CD4-positive, alpha-beta T cell (primary cell): ENCODE measurements around the gene DNAAF5. TPM values are rescaled to one million over a fixed set of nuclear protein-coding genes. Genes with fewer than 3 reads are reported as not detected.
"Not testable (repeated sequence)": the region's sequence is repeated elsewhere in the genome, so short reads cannot be mapped to it uniquely, and the experiment has no call there.

Experiments
- ATAC-seq: fragments of 200-7000 bp; cut with Tn5 transposase; one replicate; pipeline ENCODE4 v1.10.0; 2022; ENCODE audit warnings: mild to moderate bottlenecking; ENCODE audit not compliant: poor library complexity
- CTCF ChIA-PET: fragments of 350-600 bp; sonication (Branson Sonifier 250); formaldehyde crosslinking; loops from one replicate; lab custom pipeline; 2021; ENCODE audit warnings: antibody characterized with exemption, inconsistent platforms; lab: Charles Lee
- POLR2A ChIA-PET: fragments of 350-600 bp; sonication (Branson Sonifier 250); formaldehyde crosslinking; loops from one replicate; lab custom pipeline; 2021; ENCODE audit warnings: antibody characterized with exemption, inconsistent platforms; lab: Charles Lee
- DNase-seq, 14 experiments: peaks; one replicate each; pipeline ENCODE4 v3.0.0-alpha.2; 2013 to 2020; ENCODE audit warnings: mixed read lengths in 2 of 14
- H3K27ac ChIP-seq, 2 donors: one replicate each; pipeline versions ENCODE4 v1.5.1 to v1.7.0; 2013; ENCODE audit warnings: low read length in 2 of 2, low read depth in 1 of 2, mild to moderate bottlenecking in 1 of 2
- H3K27me3 ChIP-seq, 2 experiments: 1 replicate in 1 of 2; 2 replicates in 1 of 2; pipeline versions ENCODE4 v1.6.1 to v1.7.0; 2013; ENCODE audit warnings: low read length in 2 of 2, control low read depth in 1 of 2, mild to moderate bottlenecking in 1 of 2, moderate library complexity in 1 of 2; ENCODE audit not compliant: insufficient read depth in 2 of 2, control insufficient read depth in 1 of 2
- H3K36me3 ChIP-seq: one replicate; pipeline ENCODE4 v1.6.1; 2013; ENCODE audit warnings: low read length, control low read depth; ENCODE audit not compliant: insufficient read depth
- H3K4me1 ChIP-seq: one replicate; pipeline ENCODE4 v1.6.1; 2013; ENCODE audit warnings: low read length, control low read depth; ENCODE audit not compliant: insufficient read depth
- H3K4me3 ChIP-seq: one replicate; pipeline ENCODE4 v1.5.1; 2013; ENCODE audit warnings: mild to moderate bottlenecking, low read length, moderate library complexity
- H3K9me3 ChIP-seq, 2 experiments: 1 replicate in 1 of 2; 2 replicates in 1 of 2; pipeline versions ENCODE4 v1.6.1 to v1.7.0; 2013; ENCODE audit warnings: low read length in 2 of 2, mild to moderate bottlenecking in 2 of 2, control low read depth in 1 of 2, moderate library complexity in 1 of 2; ENCODE audit not compliant: control insufficient read depth in 1 of 2, insufficient read depth in 1 of 2
- H3K27ac Mint-ChIP-seq: one replicate; pipeline ENCODE4 v1.8.0; 2020; ENCODE audit warnings: mixed read lengths
- H3K27me3 Mint-ChIP-seq: one replicate; pipeline ENCODE4 v1.8.0; 2021; ENCODE audit warnings: mixed read lengths
- H3K36me3 Mint-ChIP-seq: one replicate; pipeline ENCODE4 v1.8.0; 2021; ENCODE audit warnings: low read depth, mixed read lengths
- H3K4me1 Mint-ChIP-seq: one replicate; pipeline ENCODE4 v1.8.0; 2021; ENCODE audit warnings: low read depth, mixed read lengths
- H3K4me3 Mint-ChIP-seq: one replicate; pipeline ENCODE4 v1.8.0; 2020; ENCODE audit warnings: mild to moderate bottlenecking, mixed read lengths
- H3K9me3 Mint-ChIP-seq: one replicate; pipeline ENCODE4 v1.8.0; 2020; ENCODE audit warnings: mixed read lengths
- CTCF ChIP-seq: fragments of 200-600 bp; IDR thresholded peaks from one replicate; pipeline ENCODE4 v1.8.0; 2022; ENCODE audit warnings: antibody characterized with exemption, mild to moderate bottlenecking
- intact Hi-C, 2 experiments: fragments of 100-400 bp; cut with DNase I in 1 of 2; cut with micrococcal nuclease in 1 of 2; formaldehyde crosslinking; loops; one replicate each; pipeline versions ENCODE4 v1.15.1 to v1.9.0; 2023 to 2025; cut with DNase I, micrococcal nuclease
- total RNA-seq, 174 experiments: library from RNA in 2 of 174; stranded (reverse) in 2 of 174; gene quantifications; one replicate each; pipeline ENCODE4 v1.2.3 and lab custom pipeline; 2021 to 2026

The DNAAF5 gene
- total RNA-seq, 2 experiments from 2014 or later: 4.8 to 6.1 TPM

- ChIA-PET POLR2A (no interaction called here), CTCF (no interaction called here)
- Histone ChIP-seq H3K27me3 (no peaks in the 10 kb centered on the region), H3K4me3 (no peak overlapping the region), H3K27ac (no peak overlapping the region), H3K36me3 (no peaks in the 10 kb centered on the region), H3K4me1 (no peaks in the 10 kb centered on the region), H3K9me3 (peaks cover 0 to 5% of the 10 kb centered on the region in 2 experiments)
- ATAC-seq (no peak), DNase-seq (no peak)
- Mint-ChIP-seq H3K4me3 (no peak overlapping the region), H3K4me1 (no peaks in the 10 kb centered on the region), H3K27me3 (no peaks in the 10 kb centered on the region), H3K36me3 (no peaks in the 10 kb centered on the region), H3K9me3 (no peaks in the 10 kb centered on the region), H3K27ac (no peak overlapping the region)
- intact Hi-C loops: no loop called here
- no peak for TF ChIP-seq CTCF
Observed at GRCh38 chr7:800692-801091, 74.2 kb downstream of the DNAAF5 start.

- H3K4me1 ChIP-seq, H3K36me3 ChIP-seq, H3K9me3 Mint-ChIP-seq, H3K4me3 Mint-ChIP-seq, H3K36me3 Mint-ChIP-seq, CTCF ChIA-PET, ATAC-seq, intact Hi-C loops, POLR2A ChIA-PET, DNase-seq, H3K9me3 ChIP-seq, H3K4me1 Mint-ChIP-seq, H3K27ac ChIP-seq, H3K4me3 ChIP-seq, H3K27me3 Mint-ChIP-seq, H3K27me3 ChIP-seq, H3K27ac Mint-ChIP-seq: not testable (repeated sequence)
Observed at GRCh38 chr7:801351-801750, 74.9 kb downstream of the DNAAF5 start.

GRCh38 chr7:801940-802381, 75.5 kb downstream of the DNAAF5 start:
- POLR2A ChIA-PET: no interaction called here
- Mint-ChIP-seq H3K36me3 (no peaks in the 10 kb centered on the region), H3K27me3 (no peaks in the 10 kb centered on the region), H3K9me3 (no peaks in the 10 kb centered on the region), H3K4me3 (no peak overlapping the region), H3K4me1 (no peaks in the 10 kb centered on the region), H3K27ac (no peak overlapping the region)
- Histone ChIP-seq H3K27ac (no peak overlapping the region), H3K4me3 (no peak overlapping the region), H3K9me3 (peaks cover 0 to 5% of the 10 kb centered on the region in 2 experiments), H3K4me1 (no peaks in the 10 kb centered on the region), H3K36me3 (no peaks in the 10 kb centered on the region), H3K27me3 (no peaks in the 10 kb centered on the region)
- DNase-seq (no peak), ATAC-seq (no peak)
- intact Hi-C loops: no loop called here
- TF ChIP-seq CTCF: no peak
- CTCF ChIA-PET: no interaction called here

- ChIA-PET CTCF (no interaction called here), POLR2A (no interaction called here)
- TF ChIP-seq CTCF: peak; percentile 20
- no peak overlapping the region for H3K27ac ChIP-seq
- H3K4me1 Mint-ChIP-seq: no peaks in the 10 kb centered on the region
- no peaks in the 10 kb centered on the region for H3K27me3 ChIP-seq
- DNase-seq (no peak), ATAC-seq (no peak)
- H3K4me1 ChIP-seq: no peaks in the 10 kb centered on the region
- peaks cover 0 to 9% of the 10 kb centered on the region in 2 experiments for H3K9me3 ChIP-seq
- no peak overlapping the region for H3K4me3 ChIP-seq
- intact Hi-C loops: no loop called here
- no peak overlapping the region for H3K27ac Mint-ChIP-seq
- no peaks in the 10 kb centered on the region for H3K36me3 Mint-ChIP-seq
- no peak overlapping the region for H3K4me3 Mint-ChIP-seq
- no peaks in the 10 kb centered on the region for H3K9me3 Mint-ChIP-seq
- H3K27me3 Mint-ChIP-seq: no peaks in the 10 kb centered on the region
- no peaks in the 10 kb centered on the region for H3K36me3 ChIP-seq
Observed at GRCh38 chr7:802500-803242, 76.2 kb downstream of the DNAAF5 start.
